ENCODE results near the gene HS3ST3A1. TPM values are rescaled to one million over a fixed set of nuclear protein-coding genes. Genes with fewer than 3 reads are reported as not detected.

HS3ST3A1 gene
- total RNA-seq, 4 donors from 2014 or later, result 1.5 to 20.6 TPM; not detected in 2

GRCh38 chr17:13534946-13535345 is 66.8 kb downstream of the HS3ST3A1 start:
- TF ChIP-seq CTCF (IDR thresholded peaks at IDR 0.05), result no peak
- TF ChIP-seq POLR2A (IDR thresholded peaks at IDR 0.05), result no peak
- H3K27ac ChIP-seq, result no peak overlapping the region
- H3K27me3 ChIP-seq, result no peaks in the 10 kb centered on the region
- no peaks in the 10 kb centered on the region for H3K36me3 ChIP-seq
- DNase-seq, result no peak
- no peaks in the 10 kb centered on the region for H3K9me3 ChIP-seq
- no peaks in the 10 kb centered on the region for H3K4me1 ChIP-seq
- no peak overlapping the region for H3K4me3 ChIP-seq

GRCh38 chr17:13531721-13532120 is 70.0 kb downstream of the HS3ST3A1 start:
- no peak for TF ChIP-seq CTCF (IDR thresholded peaks at IDR 0.05)
- no peak for TF ChIP-seq POLR2A (IDR thresholded peaks at IDR 0.05)
- no peak overlapping the region for H3K27ac ChIP-seq
- no peaks in the 10 kb centered on the region for H3K4me1 ChIP-seq
- H3K27me3 ChIP-seq, result no peaks in the 10 kb centered on the region
- H3K36me3 ChIP-seq, result no peaks in the 10 kb centered on the region
- H3K4me3 ChIP-seq, result no peak overlapping the region
- H3K9me3 ChIP-seq, result no peaks in the 10 kb centered on the region
- DNase-seq, result no peak

DNA sequence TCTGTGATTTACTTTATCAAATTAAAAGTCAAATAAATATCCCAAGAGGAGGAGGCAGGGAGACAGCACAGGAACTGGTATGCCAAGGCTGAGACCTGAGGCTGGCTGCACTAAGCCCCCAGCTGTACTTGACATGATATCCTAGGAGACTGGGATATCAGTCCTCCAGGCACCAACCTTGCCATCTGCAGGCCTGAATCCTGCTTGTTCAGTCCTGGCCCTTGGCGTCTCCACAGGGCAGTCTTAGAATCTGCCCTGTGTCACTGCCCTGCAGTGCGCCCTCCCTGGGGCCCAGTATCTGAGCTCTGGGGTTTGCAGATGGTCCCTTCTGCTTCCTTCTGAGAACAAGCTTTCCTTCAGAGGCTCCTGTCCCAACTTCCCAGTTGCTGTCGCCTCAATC is 75.9 kb downstream of the HS3ST3A1 start:
- TF ChIP-seq CTCF (IDR thresholded peaks at IDR 0.05) (no peak), POLR2A (IDR thresholded peaks at IDR 0.05) (no peak)
- H3K4me3 ChIP-seq, result no peak overlapping the region
- H3K9me3 ChIP-seq, result no peaks in the 10 kb centered on the region
- no peaks in the 10 kb centered on the region for H3K4me1 ChIP-seq
- no peaks in the 10 kb centered on the region for H3K36me3 ChIP-seq
- DNase-seq, result no peak
- H3K27ac ChIP-seq, result no peak overlapping the region
- no peaks in the 10 kb centered on the region for H3K27me3 ChIP-seq

DNA sequence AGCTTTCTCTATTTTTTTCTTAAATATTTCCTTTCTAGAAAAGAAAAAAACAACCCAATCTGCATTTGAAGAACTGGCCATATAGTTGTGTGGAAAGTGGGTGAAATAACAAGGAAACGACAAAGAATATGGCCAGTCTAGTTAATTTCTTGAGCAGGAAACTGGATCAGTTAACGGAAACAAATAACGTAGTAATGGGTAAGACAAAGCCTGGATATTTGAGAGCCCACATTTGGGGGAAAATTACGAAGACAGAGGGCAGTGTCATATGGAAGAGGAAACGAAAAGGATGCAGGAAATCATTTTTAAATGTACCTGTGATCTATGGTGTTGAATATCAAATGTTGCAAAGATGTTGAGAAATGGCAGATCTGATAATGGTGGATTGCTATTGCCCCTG is 78.6 kb downstream of the HS3ST3A1 start:
- TF ChIP-seq POLR2A (IDR thresholded peaks at IDR 0.05), result no peak
- no peak for TF ChIP-seq CTCF (IDR thresholded peaks at IDR 0.05)
- Histone ChIP-seq H3K4me3 (no peak overlapping the region), H3K36me3 (no peaks in the 10 kb centered on the region), H3K27me3 (no peaks in the 10 kb centered on the region), H3K9me3 (no peaks in the 10 kb centered on the region), H3K27ac (no peak overlapping the region), H3K4me1 (no peaks in the 10 kb centered on the region)
- DNase-seq, result no peak

DNA sequence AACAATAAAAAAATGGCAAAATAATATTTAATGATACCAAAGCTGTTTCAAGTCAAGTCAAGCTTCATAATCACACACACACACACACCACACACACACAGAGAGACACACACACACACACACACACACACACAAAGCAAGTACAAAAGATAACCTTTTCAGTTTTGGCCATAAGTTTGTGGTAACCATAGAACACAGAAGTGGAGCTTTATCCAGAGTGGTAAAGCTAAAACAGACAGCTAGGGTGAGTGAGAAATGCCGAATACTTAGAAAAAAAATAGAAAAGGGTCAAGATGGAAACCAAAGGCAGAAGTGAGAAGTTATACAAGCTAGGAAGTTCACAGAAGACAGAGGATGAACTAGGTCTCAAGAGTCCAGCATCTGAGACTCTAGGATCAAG is 79.0 kb downstream of the HS3ST3A1 start:
- Histone ChIP-seq H3K36me3 (no peaks in the 10 kb centered on the region), H3K4me3 (no peak overlapping the region), H3K27me3 (no peaks in the 10 kb centered on the region), H3K27ac (no peak overlapping the region), H3K4me1 (no peaks in the 10 kb centered on the region), H3K9me3 (no peaks in the 10 kb centered on the region)
- no peak for TF ChIP-seq CTCF (IDR thresholded peaks at IDR 0.05)
- no peak for TF ChIP-seq POLR2A (IDR thresholded peaks at IDR 0.05)
- DNase-seq, result no peak

DNA sequence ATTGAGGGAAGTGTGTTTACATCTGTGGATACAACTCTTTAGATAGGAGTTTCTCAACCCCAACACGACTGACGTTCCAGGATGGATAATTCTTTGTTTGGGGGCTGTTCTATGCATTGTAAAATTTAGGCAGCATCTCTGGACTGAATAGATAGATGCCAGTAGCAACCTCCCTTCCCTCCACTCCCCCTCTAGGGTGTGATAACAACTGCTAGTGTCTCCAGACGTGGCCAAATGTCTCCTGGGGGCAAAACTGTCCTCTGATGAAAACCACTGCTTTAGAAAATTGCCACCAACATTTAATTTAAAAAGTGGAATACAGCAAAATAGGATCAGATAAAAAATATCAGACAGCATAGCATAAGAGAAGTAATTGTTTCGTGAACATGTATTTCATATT is 79.9 kb downstream of the HS3ST3A1 start:
- TF ChIP-seq CTCF (IDR thresholded peaks at IDR 0.05), result no peak
- TF ChIP-seq POLR2A (IDR thresholded peaks at IDR 0.05), result no peak
- no peak overlapping the region for H3K27ac ChIP-seq
- no peak overlapping the region for H3K4me3 ChIP-seq
- H3K36me3 ChIP-seq, result no peaks in the 10 kb centered on the region
- no peaks in the 10 kb centered on the region for H3K9me3 ChIP-seq
- no peaks in the 10 kb centered on the region for H3K4me1 ChIP-seq
- H3K27me3 ChIP-seq, result no peaks in the 10 kb centered on the region
- no peak for DNase-seq
